HG02678 (cell line): ENCODE data around the gene SURF2.

Experiments
- ATAC-seq: cut with Tn5 transposase; IDR thresholded peaks from one replicate; pipeline ENCODE4 v1.9.1; 2021; ENCODE audit warnings: mild to moderate bottlenecking, moderate library complexity; ENCODE audit not compliant: unreplicated experiment

The SURF2 gene

GRCh38 chr9:133397370-133397769 is 41.0 kb downstream of the SURF2 start:
- no peak for ATAC-seq

DNA sequence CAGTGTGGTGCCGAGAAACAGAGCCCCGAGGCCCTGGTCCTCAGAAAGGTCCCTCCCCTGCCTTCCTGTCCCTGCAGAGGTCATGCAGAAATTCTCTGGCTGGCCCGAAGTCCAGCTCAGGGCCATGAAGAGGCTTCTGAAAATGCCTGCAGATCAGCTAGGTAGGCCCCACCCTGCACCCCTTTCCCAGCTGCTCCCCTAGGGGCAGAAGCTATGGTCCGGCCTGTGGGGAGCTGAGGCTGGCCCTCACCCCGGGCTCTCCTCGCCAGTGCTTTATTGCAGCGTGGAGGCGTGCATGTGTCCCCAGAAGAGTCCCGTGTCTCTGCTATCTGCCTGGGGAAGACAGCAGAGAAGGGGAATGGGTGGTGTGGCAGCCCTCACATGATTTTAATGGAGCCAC is 41.5 kb downstream of the SURF2 start:
- no peak for ATAC-seq

- ATAC-seq = no peak
These were observed 43.9 kb downstream of the SURF2 start for GRCh38 chr9:133400292-133400691.

- ATAC-seq = no peak
These were observed 45.2 kb downstream of the SURF2 start for GRCh38 chr9:133401588-133401987.

DNA sequence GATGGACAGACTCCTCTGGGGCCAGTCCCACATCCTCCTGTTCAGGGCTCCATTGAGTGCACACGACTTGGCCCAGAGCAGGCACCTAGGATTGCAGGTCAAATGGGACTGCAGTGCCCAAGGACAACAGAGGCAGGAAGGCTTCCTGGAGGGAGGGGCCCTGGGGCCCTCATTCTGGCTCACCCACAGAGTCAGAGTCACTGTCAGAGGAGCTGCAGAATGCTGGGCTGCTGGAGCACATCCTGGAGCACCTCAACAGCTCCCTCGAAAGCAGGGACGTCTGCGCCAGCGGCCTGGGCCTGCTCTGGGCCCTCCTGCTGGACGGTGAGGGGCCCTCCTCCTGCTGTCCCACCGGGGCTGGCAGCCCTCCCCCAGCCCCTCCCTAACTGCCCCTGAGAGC is 46.3 kb downstream of the SURF2 start:
- no peak for ATAC-seq

GRCh38 chr9:133403766-133404453 is 47.6 kb downstream of the SURF2 start:
- no peak for ATAC-seq

- ATAC-seq = no peak
These were observed 48.2 kb downstream of the SURF2 start for GRCh38 chr9:133404454-133405002.

DNA sequence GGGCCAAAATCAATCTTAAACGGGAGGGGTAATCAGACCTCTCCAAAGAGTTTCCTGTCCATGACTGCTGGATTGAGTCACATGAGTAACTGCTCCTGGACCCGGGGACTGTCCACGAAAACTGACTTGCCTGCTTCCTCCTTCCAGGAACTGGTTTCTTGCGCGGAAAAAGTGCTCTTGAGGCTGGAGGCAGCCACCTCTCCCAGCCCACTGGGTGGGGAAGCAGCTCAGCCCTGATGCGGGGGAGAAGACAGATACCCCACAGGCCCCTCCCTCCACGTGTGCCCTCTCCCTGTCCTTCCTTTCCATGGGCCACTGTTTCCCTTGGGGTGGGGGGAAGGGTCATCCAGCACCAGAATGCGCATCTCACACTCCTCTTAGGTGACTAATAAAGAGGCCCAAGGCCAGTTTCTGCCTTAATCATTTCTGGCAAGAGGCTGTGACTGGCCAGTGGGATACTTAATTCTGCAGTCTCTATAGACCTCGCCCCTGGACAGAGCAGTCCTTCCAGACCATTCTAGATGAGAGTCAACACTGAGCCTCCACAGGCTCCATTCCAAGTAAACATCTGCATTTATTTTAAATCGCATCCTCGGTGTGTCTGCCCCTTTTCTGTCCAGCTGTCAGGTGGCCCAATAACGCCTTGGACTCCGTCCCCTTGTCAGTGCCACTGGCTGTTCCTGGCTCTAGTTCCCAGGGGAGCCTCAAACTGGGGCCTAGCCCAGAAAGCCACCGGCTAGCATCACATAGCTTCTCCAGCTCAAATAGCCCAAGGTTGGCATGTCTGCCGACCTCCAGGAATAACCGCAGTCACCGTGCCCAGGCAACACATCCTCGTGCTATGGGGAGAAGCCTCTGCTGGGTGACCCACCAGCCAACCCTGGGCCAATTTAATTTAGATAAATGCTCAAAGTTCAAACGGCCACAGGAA is 49.4 kb downstream of the SURF2 start:
- ATAC-seq = no peak

DNA sequence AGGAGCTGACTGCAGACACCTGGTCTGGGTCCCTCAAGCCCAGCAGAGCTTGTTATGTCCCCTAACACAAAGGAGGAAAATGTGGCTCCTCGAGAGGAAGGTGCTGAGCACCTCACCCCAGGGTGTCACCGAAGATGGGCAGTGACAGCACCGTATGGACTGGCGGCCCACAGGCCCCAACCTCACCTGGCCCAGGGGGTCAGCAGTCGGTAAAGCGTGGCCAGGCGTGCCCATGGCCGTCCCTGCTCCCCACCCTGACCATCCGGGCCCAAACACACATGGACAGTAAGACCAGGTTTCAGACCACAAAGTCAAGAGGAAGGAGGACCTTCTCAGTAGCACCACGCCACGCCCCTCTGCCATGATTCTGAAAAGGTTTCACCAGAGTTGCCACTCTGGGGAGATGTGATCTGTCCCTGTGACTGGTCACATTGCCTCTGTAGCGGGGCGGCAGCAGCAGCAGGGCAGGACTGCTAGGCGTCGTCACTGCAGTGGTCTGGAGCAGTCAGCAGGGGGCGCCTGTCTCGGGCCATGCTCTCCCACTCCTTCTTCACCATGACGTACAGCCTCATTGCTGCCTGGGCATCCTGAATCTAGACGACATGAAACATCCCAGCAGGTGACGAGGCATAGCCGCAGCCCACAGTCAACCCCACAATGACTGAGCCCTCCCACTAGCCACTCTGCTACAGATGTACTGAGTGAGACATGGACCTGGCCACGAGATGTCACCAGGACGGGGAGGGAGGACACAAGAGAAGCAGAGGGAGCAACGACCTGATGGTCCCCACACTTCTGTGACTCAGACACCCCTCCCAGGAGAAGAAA is 50.3 kb downstream of the SURF2 start:
- peak; percentile 54 for ATAC-seq

- no peak for ATAC-seq
These were observed 51.7 kb downstream of the SURF2 start for GRCh38 chr9:133408042-133408441.
